Astrocyte of the cerebellum (primary cell): Measurements from ENCODE around the gene EPHB3.

Experiments used
- DNase-seq: peaks from one replicate; pipeline ENCODE4 v3.0.0-alpha.2; 2011; ENCODE audit warnings: low read depth
- H3K4me3 ChIP-seq: 2 replicates; pipeline ENCODE4 v1.5.1; 2011; ENCODE audit warnings: mild to moderate bottlenecking, low read depth, low read length, moderate library complexity
- in situ Hi-C: cut with HindIII; loops from 2 replicates; pipeline ENCODE4 v1.10.0; 2017; ENCODE audit warnings: low sequenced_read_pairs
- TF ChIP-seq, protein P1 (sequence below): IDR thresholded peaks from 2 replicates; pipeline ENCODE4 v1.5.1; 2012; ENCODE audit warnings: low read length, low read depth, moderate library complexity, mild to moderate bottlenecking; ENCODE audit errors: missing control alignments

EPHB3 gene

DNA sequence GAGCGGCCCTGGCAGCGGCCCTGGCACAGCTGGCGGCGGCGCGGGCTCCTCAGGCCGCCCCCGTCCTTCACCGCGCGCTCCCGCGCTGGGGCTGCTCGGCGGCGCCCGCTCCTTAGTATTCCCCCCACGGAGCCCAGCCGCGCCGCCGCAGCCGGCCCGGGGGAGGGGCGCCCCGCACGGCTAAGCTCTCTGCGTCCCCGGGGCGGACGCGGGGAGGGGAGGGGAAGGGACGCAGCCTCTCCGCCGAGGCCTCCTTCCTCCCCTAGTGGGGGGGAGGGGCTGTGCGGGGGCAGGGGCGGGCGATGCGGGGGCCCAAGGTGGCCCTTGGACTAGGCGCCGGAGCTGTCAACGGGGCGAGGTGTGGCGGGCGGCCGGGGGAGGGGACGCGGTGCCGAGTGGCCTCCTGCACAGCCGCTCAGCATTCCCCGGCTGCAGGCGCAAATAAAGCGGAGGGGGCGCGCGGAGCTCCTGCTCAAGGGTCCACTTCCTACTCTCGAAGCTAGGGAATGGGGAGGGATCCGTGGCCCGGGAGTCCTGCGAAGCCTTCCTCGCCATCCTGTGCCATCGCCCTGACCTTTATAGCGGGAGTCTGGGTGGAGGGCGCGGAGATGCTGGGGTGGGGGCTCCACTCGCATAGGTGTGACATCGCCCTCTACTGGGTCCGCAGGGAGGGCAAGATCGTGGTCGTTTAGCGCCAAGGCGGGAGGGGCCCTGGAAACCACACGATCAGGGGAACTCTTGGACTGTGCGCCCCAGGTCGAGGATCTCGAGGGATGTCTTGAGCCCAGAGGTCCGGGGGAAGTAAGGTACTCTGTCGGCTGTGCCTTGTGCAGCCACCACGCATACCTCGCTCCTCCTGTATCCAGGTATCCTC lies 22.2 kb downstream of the EPHB3 start:
- peak overlapping the region; percentile 25 for H3K4me3 ChIP-seq
- in situ Hi-C loops: no loop called here
- TF ChIP-seq, protein P1, sequence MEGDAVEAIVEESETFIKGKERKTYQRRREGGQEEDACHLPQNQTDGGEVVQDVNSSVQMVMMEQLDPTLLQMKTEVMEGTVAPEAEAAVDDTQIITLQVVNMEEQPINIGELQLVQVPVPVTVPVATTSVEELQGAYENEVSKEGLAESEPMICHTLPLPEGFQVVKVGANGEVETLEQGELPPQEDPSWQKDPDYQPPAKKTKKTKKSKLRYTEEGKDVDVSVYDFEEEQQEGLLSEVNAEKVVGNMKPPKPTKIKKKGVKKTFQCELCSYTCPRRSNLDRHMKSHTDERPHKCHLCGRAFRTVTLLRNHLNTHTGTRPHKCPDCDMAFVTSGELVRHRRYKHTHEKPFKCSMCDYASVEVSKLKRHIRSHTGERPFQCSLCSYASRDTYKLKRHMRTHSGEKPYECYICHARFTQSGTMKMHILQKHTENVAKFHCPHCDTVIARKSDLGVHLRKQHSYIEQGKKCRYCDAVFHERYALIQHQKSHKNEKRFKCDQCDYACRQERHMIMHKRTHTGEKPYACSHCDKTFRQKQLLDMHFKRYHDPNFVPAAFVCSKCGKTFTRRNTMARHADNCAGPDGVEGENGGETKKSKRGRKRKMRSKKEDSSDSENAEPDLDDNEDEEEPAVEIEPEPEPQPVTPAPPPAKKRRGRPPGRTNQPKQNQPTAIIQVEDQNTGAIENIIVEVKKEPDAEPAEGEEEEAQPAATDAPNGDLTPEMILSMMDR: peak; percentile 53
- no peak for DNase-seq

DNA sequence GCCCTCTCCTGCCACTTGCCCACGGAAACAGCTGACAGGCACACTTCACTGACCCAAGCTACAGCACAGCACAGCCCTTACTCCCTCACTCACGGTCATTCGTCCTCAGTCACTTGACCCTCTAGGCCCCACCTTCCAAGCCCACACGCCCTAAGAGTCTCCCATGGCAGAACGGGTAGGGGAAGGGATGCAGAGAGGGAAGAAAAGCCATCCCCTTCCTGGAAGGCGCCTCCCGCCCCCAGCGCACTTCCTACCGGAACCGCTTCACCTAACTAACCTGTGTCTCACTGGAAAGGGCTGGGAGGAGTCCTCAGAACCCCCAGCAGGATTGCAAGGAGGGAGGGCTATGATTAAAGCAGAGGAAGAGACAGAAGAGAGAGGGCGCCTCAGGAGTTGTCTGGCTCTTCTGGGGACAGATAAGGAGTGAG lies 22.9 kb downstream of the EPHB3 start:
- in situ Hi-C loops: no loop called here
- no peak overlapping the region for H3K4me3 ChIP-seq
- no peak for DNase-seq
- TF ChIP-seq, protein P1: no peak

DNA sequence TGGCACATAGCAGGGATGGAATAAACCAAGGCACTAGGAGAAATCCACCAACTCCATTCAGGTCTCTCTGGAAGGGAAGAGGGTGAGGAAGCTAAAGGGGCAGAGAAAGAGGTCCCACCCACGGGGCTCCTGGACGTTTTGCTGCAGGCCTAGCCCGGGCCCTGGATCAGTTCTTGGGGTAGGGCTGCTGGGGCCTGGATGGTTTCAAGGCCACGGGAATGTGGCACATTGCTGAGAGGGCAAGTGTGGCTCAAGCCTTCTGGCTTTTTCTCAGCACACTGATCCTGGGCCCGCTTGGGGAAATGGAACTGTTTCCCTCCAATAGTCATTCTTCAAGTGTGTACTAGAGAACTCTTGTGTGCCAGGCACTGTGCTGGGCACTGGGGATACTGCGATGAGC lies 24.0 kb downstream of the EPHB3 start:
- DNase-seq: no peak
- in situ Hi-C loops: no loop called here
- TF ChIP-seq, protein P1: no peak
- H3K4me3 ChIP-seq: no peak overlapping the region

DNA sequence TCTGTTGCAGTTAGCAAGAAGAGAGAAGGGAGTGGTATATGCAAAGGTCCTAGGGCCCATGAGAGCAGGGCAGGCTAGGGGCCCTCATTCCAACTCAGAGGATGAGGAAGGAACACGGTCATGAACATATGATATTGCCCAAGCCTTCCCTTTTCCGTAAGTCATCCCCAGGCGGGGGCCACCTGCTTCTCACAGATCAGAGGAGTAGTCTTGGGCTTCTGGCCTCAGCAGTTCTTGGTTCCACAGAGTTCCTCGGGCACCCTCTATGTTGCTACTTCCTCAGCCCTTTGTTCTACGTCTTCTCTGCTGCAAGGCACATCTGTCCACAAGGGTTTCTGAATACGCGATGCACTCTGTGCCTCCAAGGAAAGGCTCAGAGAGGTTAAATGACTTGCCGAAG lies 25.3 kb downstream of the EPHB3 start:
- in situ Hi-C loops: no loop called here
- TF ChIP-seq, protein P1: no peak
- no peak for DNase-seq
- H3K4me3 ChIP-seq: no peak overlapping the region

DNA sequence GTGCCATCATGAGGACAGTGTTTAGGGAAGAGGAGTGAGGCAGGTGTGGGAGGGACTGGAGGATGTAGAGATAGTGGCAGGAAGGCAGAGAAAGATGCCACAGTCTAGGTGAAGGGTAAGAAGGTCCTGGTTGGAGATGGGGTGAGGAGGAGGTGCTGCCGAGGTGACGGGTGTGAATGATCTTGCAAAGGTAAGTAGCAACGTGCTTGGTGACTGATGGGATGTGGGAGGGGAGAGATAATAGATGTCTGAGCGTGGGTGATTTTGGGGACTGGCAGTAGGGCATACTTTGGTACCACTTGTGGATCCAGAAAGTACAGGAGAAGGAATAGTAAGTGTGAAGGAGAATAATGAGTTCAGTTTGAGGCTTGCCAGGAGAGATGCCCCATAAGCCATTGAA lies 27.2 kb downstream of the EPHB3 start:
- TF ChIP-seq, protein P1: no peak
- no peak overlapping the region for H3K4me3 ChIP-seq
- in situ Hi-C loops: no loop called here
- DNase-seq: no peak

DNA sequence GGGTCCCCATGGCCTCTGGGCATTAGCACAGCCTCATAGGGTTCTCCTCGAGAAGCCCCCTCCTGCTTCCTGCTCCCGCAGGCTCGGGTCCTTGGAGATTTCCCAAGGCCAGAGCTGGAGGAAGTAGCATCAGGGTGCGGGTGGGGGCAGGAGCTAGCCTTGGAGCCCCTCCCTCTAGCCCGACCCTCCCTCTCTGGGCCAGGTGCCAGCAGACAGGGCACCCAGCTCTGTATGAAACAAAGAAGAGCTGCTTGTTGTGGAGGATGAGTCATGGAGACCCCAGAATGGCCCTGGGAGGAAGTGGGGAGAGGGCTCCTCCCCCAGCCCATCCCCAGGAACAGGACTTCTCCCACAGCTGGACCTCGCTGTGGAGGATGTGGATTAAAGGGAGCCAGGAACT lies 29.2 kb downstream of the EPHB3 start:
- TF ChIP-seq, protein P1: no peak
- no peak for DNase-seq
- in situ Hi-C loops: no loop called here
- no peak overlapping the region for H3K4me3 ChIP-seq
